Measurements from ENCODE around the gene WNK1. TPM values are rescaled to one million over a fixed set of nuclear protein-coding genes. Genes with fewer than 3 reads are reported as not detected.
"Not testable (repeated sequence)": the region's sequence is repeated elsewhere in the genome, so short reads cannot be mapped to it uniquely, and the experiment has no call there.

WNK1 gene
- total RNA-seq, 1 donor from 2014 or later = 57.7 TPM

GRCh38 chr12:779745-780734, 27.7 kb downstream of the WNK1 start:
- DNase-seq (ENCODE audit: low read depth) (peak; percentile 66), FAIRE-seq (no peak)
- H3K4me3 ChIP-seq (ENCODE audit: low read depth, low read length) = no peak overlapping the region
- H3K36me3 ChIP-seq (ENCODE audit: control insufficient read depth, insufficient read depth, low read length) = no peaks in the 10 kb centered on the region
- no peak for TF ChIP-seq CTCF (IDR thresholded peaks at IDR 0.05; ENCODE audit: insufficient read depth, low read length, severe bottlenecking)
- H3K27me3 ChIP-seq (ENCODE audit: control insufficient read depth, insufficient read depth, low read length) = no peaks in the 10 kb centered on the region

- Histone ChIP-seq H3K27me3 (ENCODE audit: control insufficient read depth, insufficient read depth, low read length) (no peaks in the 10 kb centered on the region), H3K36me3 (ENCODE audit: control insufficient read depth, insufficient read depth, low read length) (no peaks in the 10 kb centered on the region), H3K4me3 (ENCODE audit: low read depth, low read length) (no peak overlapping the region)
- no peak for TF ChIP-seq CTCF (IDR thresholded peaks at IDR 0.05; ENCODE audit: insufficient read depth, low read length, severe bottlenecking)
- DNase-seq (ENCODE audit: low read depth) (no peak), FAIRE-seq (no peak)
These were observed 28.5 kb downstream of the WNK1 start for GRCh38 chr12:780750-781379.

GRCh38 chr12:785706-786105, 33.3 kb downstream of the WNK1 start:
- Histone ChIP-seq H3K4me3 (ENCODE audit: low read depth, low read length) (no peak overlapping the region), H3K27me3 (ENCODE audit: control insufficient read depth, insufficient read depth, low read length) (no peaks in the 10 kb centered on the region), H3K36me3 (ENCODE audit: control insufficient read depth, insufficient read depth, low read length) (peaks cover 1% of the 10 kb centered on the region)
- FAIRE-seq (no peak), DNase-seq (ENCODE audit: low read depth) (no peak)
- TF ChIP-seq CTCF (IDR thresholded peaks at IDR 0.05; ENCODE audit: insufficient read depth, low read length, severe bottlenecking) = no peak

- Histone ChIP-seq H3K27me3 (ENCODE audit: control insufficient read depth, insufficient read depth, low read length) (no peaks in the 10 kb centered on the region), H3K36me3 (ENCODE audit: control insufficient read depth, insufficient read depth, low read length) (peaks cover 1% of the 10 kb centered on the region), H3K4me3 (ENCODE audit: low read depth, low read length) (no peak overlapping the region)
- no peak for FAIRE-seq
- DNase-seq (ENCODE audit: low read depth) = no peak
- TF ChIP-seq CTCF (IDR thresholded peaks at IDR 0.05; ENCODE audit: insufficient read depth, low read length, severe bottlenecking) = no peak
These were observed 35.9 kb downstream of the WNK1 start for GRCh38 chr12:788288-788687.

GRCh38 chr12:788762-789161, 36.4 kb downstream of the WNK1 start:
- H3K4me3 ChIP-seq (ENCODE audit: low read depth, low read length); H3K36me3 ChIP-seq (ENCODE audit: control insufficient read depth, insufficient read depth, low read length); FAIRE-seq; DNase-seq (ENCODE audit: low read depth); H3K27me3 ChIP-seq (ENCODE audit: control insufficient read depth, insufficient read depth, low read length): not testable (repeated sequence)

- Histone ChIP-seq H3K36me3 (ENCODE audit: control insufficient read depth, insufficient read depth, low read length) (peaks cover 1% of the 10 kb centered on the region), H3K4me3 (ENCODE audit: low read depth, low read length) (no peak overlapping the region), H3K27me3 (ENCODE audit: control insufficient read depth, insufficient read depth, low read length) (no peaks in the 10 kb centered on the region)
- FAIRE-seq = no peak
- TF ChIP-seq CTCF (IDR thresholded peaks at IDR 0.05; ENCODE audit: insufficient read depth, low read length, severe bottlenecking) = no peak
- DNase-seq (ENCODE audit: low read depth) = no peak
These were observed 37.6 kb downstream of the WNK1 start for GRCh38 chr12:789852-790563.
